Measurements from ENCODE around the gene EBP.
"Not testable (repeated sequence)": the region's sequence is repeated elsewhere in the genome, so short reads cannot be mapped to it uniquely, and the experiment has no call there.

Gene EBP

GRCh38 chrX:48541140-48541814 lies 19.7 kb downstream of the EBP start:
- Histone ChIP-seq H3K27me3 (ENCODE audit: insufficient read depth, poor library complexity, severe bottlenecking) (no peaks in the 10 kb centered on the region), H3K27ac (replicated peaks) (no peak overlapping the region), H3K4me3 (replicated peaks; ENCODE audit: insufficient read depth, low read length) (no peak overlapping the region)
- DNase-seq (ENCODE audit: low read depth in 1 of 2, low spot score in 1 of 2), result no peak
- TF ChIP-seq SPI1 (IDR thresholded peaks at IDR 0.05; ENCODE audit: borderline replicate concordance, low read depth) (no peak), CTCF (IDR thresholded peaks at IDR 0.05; ENCODE audit: insufficient read depth, low read length) (no peak), POLR2AphosphoS5 (IDR thresholded peaks at IDR 0.05; ENCODE audit: low read depth) (no peak), GABPA (IDR thresholded peaks at IDR 0.05; ENCODE audit: low read depth) (no peak)
- TF ChIP-seq, protein P1, sequence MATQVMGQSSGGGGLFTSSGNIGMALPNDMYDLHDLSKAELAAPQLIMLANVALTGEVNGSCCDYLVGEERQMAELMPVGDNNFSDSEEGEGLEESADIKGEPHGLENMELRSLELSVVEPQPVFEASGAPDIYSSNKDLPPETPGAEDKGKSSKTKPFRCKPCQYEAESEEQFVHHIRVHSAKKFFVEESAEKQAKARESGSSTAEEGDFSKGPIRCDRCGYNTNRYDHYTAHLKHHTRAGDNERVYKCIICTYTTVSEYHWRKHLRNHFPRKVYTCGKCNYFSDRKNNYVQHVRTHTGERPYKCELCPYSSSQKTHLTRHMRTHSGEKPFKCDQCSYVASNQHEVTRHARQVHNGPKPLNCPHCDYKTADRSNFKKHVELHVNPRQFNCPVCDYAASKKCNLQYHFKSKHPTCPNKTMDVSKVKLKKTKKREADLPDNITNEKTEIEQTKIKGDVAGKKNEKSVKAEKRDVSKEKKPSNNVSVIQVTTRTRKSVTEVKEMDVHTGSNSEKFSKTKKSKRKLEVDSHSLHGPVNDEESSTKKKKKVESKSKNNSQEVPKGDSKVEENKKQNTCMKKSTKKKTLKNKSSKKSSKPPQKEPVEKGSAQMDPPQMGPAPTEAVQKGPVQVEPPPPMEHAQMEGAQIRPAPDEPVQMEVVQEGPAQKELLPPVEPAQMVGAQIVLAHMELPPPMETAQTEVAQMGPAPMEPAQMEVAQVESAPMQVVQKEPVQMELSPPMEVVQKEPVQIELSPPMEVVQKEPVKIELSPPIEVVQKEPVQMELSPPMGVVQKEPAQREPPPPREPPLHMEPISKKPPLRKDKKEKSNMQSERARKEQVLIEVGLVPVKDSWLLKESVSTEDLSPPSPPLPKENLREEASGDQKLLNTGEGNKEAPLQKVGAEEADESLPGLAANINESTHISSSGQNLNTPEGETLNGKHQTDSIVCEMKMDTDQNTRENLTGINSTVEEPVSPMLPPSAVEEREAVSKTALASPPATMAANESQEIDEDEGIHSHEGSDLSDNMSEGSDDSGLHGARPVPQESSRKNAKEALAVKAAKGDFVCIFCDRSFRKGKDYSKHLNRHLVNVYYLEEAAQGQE (IDR thresholded peaks at IDR 0.05; ENCODE audit: insufficient replicate concordance, low read depth), result no peak

GRCh38 chrX:48548871-48549270 lies 27.3 kb downstream of the EBP start:
- Histone ChIP-seq H3K4me3 (replicated peaks; ENCODE audit: insufficient read depth, low read length) (no peak overlapping the region), H3K27me3 (ENCODE audit: insufficient read depth, poor library complexity, severe bottlenecking) (no peaks in the 10 kb centered on the region), H3K27ac (replicated peaks) (no peak overlapping the region)
- DNase-seq (ENCODE audit: low read depth in 1 of 2, low spot score in 1 of 2), result no peak
- no peak for TF ChIP-seq CTCF (IDR thresholded peaks at IDR 0.05; ENCODE audit: insufficient read depth, low read length)
- TF ChIP-seq, protein P1 (IDR thresholded peaks at IDR 0.05; ENCODE audit: insufficient replicate concordance, low read depth), result no peak
- no peak for TF ChIP-seq GABPA (IDR thresholded peaks at IDR 0.05; ENCODE audit: low read depth)
- no peak for TF ChIP-seq POLR2AphosphoS5 (IDR thresholded peaks at IDR 0.05; ENCODE audit: low read depth)
- TF ChIP-seq SPI1 (IDR thresholded peaks at IDR 0.05; ENCODE audit: borderline replicate concordance, low read depth), result no peak

DNA sequence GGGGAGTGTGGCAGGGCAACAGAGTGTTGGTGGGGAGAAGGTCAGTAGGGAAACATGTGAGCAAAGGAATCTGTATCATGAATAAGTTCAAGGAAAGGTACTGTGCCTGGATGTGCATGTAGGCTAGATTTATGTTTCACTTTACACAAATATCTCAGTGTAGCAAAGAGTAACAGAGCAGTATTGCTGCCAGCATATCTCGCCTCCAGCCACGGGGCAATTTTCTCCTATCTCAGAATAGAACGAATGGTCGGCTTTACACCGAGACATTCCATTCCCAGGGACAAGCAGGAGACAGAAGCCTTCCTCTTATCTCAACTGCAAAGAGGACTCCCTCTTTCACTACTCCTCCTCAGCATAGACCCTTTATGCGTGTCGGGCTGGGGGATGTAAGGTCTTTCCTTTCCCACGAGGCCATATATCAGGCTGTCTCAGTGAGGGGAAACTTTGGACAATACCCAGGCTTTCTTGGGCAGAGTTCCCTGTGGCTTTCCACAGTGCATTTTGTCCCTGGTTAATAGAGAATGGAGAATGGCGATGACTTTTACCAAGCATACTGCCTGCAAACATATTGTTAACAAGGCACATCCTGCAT lies 34.2 kb downstream of the EBP start:
- not testable (repeated sequence) for H3K27ac ChIP-seq (replicated peaks); H3K4me3 ChIP-seq (replicated peaks; ENCODE audit: insufficient read depth, low read length); DNase-seq (ENCODE audit: low read depth in 1 of 2, low spot score in 1 of 2); H3K27me3 ChIP-seq (ENCODE audit: insufficient read depth, poor library complexity, severe bottlenecking)

DNA sequence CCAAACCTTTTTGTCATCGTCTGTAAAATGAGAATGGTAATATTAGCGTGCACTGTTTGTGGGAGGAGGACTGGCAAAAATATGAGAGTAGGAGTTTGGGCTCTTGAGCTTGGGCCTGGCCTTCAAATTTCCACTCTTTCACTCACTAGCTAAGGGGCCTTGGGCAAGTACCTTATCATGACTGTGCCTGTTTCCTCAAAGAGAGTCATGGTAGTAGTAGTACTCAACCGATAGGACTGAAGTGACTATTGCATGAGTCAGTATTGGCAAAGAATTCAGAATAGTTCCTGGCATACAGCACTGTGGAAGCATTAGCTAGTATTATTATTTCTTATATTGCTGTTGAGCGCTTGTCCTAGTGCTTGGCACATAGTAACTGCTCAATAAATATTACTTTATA lies 36.7 kb downstream of the EBP start:
- no peak overlapping the region for H3K27ac ChIP-seq (replicated peaks)
- DNase-seq (ENCODE audit: low read depth in 1 of 2, low spot score in 1 of 2), result no peak
- TF ChIP-seq CTCF (IDR thresholded peaks at IDR 0.05; ENCODE audit: insufficient read depth, low read length) (no peak), POLR2AphosphoS5 (IDR thresholded peaks at IDR 0.05; ENCODE audit: low read depth) (no peak), GABPA (IDR thresholded peaks at IDR 0.05; ENCODE audit: low read depth) (no peak), SPI1 (IDR thresholded peaks at IDR 0.05; ENCODE audit: borderline replicate concordance, low read depth) (no peak)
- TF ChIP-seq, protein P1 (IDR thresholded peaks at IDR 0.05; ENCODE audit: insufficient replicate concordance, low read depth), result no peak

More for the DNA sequence above, 36.7 kb downstream of the EBP start:
- Histone ChIP-seq H3K27me3 (ENCODE audit: insufficient read depth, poor library complexity, severe bottlenecking) (no peaks in the 10 kb centered on the region), H3K4me3 (replicated peaks; ENCODE audit: insufficient read depth, low read length) (no peak overlapping the region)

All from HL-60 (cell line).